AG09309 (cell line): Measurements from ENCODE around the gene CHD9NB.
"Not testable (repeated sequence)": the region's sequence is repeated elsewhere in the genome, so short reads cannot be mapped to it uniquely, and the experiment has no call there.

Experiments
- DNase-seq: peaks from one replicate; pipeline ENCODE4 v3.0.0-alpha.2; 2010; ENCODE audit warnings: low read depth
- H3K4me3 ChIP-seq: 2 replicates; pipeline ENCODE4 v1.5.1; 2011; ENCODE audit warnings: mild to moderate bottlenecking, low read depth, low read length, moderate library complexity; ENCODE audit not compliant: control insufficient read depth
- TF ChIP-seq, protein P1 (sequence below): IDR thresholded peaks from 2 replicates; pipeline ENCODE4 v1.5.1; 2011; ENCODE audit warnings: mild to moderate bottlenecking, low read depth, low read length, inconsistent platforms; ENCODE audit not compliant: insufficient read depth, control insufficient read depth; ENCODE audit errors: missing control alignments

Gene CHD9NB

GRCh38 chr16:53078765-53079485 is 26.2 kb upstream of the CHD9NB start:
- no peak overlapping the region for H3K4me3 ChIP-seq
- DNase-seq: no peak
- TF ChIP-seq, protein P1, sequence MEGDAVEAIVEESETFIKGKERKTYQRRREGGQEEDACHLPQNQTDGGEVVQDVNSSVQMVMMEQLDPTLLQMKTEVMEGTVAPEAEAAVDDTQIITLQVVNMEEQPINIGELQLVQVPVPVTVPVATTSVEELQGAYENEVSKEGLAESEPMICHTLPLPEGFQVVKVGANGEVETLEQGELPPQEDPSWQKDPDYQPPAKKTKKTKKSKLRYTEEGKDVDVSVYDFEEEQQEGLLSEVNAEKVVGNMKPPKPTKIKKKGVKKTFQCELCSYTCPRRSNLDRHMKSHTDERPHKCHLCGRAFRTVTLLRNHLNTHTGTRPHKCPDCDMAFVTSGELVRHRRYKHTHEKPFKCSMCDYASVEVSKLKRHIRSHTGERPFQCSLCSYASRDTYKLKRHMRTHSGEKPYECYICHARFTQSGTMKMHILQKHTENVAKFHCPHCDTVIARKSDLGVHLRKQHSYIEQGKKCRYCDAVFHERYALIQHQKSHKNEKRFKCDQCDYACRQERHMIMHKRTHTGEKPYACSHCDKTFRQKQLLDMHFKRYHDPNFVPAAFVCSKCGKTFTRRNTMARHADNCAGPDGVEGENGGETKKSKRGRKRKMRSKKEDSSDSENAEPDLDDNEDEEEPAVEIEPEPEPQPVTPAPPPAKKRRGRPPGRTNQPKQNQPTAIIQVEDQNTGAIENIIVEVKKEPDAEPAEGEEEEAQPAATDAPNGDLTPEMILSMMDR: no peak

- TF ChIP-seq, protein P1: no peak
These were observed 25.6 kb upstream of the CHD9NB start for GRCh38 chr16:53078247-53078646.

GRCh38 chr16:53075461-53075860 is 22.8 kb upstream of the CHD9NB start:
- not testable (repeated sequence) for DNase-seq, H3K4me3 ChIP-seq

More at GRCh38 chr16:53078247-53078646, 25.6 kb upstream of the CHD9NB start:
- no peak overlapping the region for H3K4me3 ChIP-seq
- DNase-seq: no peak

- H3K4me3 ChIP-seq, DNase-seq: not testable (repeated sequence)
These were observed 21.6 kb upstream of the CHD9NB start for GRCh38 chr16:53074296-53074695.

DNA sequence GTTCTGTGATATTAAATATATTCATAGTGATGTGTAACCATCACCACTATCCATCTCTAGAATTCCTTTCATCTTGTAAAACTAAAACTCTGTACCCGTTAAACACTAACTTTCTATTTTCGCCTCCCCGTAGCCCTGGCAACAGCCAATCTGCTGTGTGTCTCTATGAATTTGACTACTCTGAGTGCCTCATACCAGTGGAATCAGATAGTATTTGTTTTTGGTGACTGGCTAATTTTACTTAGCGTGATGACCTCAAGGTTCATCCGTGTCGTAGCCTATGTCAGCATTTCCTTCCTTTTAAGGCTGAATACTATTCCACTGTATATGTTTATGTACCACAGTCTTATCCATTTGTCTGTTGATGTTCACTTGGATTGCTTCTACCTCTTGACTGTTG is 20.3 kb upstream of the CHD9NB start:
- H3K4me3 ChIP-seq: no peak overlapping the region
- DNase-seq: no peak
- TF ChIP-seq, protein P1: no peak

GRCh38 chr16:53071748-53072301 is 19.1 kb upstream of the CHD9NB start:
- TF ChIP-seq, protein P1: no peak
- DNase-seq: no peak
- H3K4me3 ChIP-seq: no peak overlapping the region

GRCh38 chr16:53069772-53070171 is 17.1 kb upstream of the CHD9NB start:
- no peak overlapping the region for H3K4me3 ChIP-seq
- TF ChIP-seq, protein P1: no peak
- no peak for DNase-seq
